LoVo (cell line): Measurements from ENCODE around the gene ARG2.

ENCODE experiments used
- DNase-seq: peaks from one replicate; pipeline ENCODE4 v3.0.0-alpha.2; 2016; ENCODE audit warnings: low spot score

The ARG2 gene

DNA sequence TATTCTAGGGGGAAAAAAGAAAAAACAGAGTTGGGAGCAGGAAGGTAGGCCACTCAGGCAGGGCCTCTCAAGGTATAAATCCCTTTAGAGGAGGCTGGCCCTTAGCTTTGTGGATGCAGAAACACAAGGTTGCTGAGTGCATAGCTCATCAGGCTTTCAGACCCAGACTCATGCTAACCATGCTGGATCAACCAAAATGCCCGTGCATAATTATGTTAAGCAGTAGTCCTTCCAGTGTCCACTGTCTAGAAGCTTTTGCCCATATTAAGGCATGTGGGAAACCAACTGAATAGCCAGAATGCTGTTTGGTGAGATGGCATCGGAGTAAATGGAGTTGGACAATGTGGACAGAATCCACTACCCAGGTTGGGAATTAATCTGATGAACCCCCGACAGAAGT is 18.9 kb downstream of the ARG2 start:
- no peak for DNase-seq

DNA sequence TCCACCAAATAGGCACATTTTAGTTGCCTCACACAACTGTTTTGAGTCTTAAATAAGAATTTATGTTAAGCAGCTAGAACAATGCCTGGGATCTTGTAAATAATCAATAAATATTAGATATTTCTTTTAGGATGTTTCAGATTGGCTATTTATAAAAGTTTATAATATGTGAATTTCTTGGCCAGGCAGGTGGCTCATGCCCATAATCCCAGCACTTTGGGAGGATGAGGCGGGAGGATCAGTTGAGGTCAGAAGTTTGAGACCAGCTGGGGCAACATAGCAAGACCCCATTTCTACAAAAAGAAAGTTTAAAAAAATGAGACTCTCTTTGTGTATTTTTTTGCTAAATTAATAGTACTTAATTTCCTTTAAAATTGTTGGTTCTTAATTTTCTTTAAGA is 21.8 kb downstream of the ARG2 start:
- no peak for DNase-seq

- no peak for DNase-seq
Observed at GRCh38 chr14:67641902-67642749, 22.4 kb downstream of the ARG2 start.

- DNase-seq = peak; percentile 44
Observed at GRCh38 chr14:67643713-67644112, 24.0 kb downstream of the ARG2 start.

- DNase-seq = no peak
Observed at GRCh38 chr14:67644428-67644827, 24.7 kb downstream of the ARG2 start.

GRCh38 chr14:67645414-67645813 is 25.7 kb downstream of the ARG2 start:
- no peak for DNase-seq

GRCh38 chr14:67646131-67646530 is 26.4 kb downstream of the ARG2 start:
- no peak for DNase-seq

GRCh38 chr14:67650151-67650550 is 30.4 kb downstream of the ARG2 start:
- no peak for DNase-seq

DNA sequence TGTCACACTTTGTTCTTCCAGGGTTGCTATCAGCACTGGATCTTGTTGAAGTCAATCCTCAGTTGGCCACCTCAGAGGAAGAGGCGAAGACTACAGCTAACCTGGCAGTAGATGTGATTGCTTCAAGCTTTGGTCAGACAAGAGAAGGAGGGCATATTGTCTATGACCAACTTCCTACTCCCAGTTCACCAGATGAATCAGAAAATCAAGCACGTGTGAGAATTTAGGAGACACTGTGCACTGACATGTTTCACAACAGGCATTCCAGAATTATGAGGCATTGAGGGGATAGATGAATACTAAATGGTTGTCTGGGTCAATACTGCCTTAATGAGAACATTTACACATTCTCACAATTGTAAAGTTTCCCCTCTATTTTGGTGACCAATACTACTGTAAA is 31.0 kb downstream of the ARG2 start:
- DNase-seq = no peak

GRCh38 chr14:67652189-67652588 is 32.5 kb downstream of the ARG2 start:
- no peak for DNase-seq

DNA sequence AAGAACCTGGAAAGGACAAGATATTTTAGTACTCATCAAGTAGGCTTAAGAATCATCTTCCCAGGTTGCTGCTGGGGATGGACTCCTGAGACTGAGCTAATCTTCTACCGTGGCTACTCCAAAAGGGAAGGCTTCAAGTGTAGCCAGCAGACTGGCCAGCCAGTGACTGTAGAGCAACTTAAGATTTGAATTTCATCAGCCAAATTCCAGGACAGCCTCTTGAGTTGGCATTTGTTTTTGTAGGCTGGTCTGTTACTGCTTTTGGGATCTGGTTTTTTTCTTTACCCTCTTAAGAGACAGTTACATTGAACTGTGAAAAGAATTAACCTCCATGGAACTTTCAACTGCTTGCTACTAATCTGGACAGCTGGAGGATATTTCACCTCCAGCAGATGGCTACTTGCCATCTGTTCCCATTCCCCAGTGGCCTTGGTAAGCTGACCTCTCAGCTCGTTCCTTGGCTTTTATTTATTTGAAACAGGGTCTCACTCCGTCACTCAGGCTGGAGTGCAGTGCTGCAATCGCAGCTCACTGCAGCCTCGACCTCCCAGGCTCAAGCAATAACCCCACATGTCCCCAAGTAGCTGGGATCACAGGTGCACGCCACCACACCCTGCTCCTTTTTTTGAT is 34.0 kb downstream of the ARG2 start:
- DNase-seq = no peak

DNA sequence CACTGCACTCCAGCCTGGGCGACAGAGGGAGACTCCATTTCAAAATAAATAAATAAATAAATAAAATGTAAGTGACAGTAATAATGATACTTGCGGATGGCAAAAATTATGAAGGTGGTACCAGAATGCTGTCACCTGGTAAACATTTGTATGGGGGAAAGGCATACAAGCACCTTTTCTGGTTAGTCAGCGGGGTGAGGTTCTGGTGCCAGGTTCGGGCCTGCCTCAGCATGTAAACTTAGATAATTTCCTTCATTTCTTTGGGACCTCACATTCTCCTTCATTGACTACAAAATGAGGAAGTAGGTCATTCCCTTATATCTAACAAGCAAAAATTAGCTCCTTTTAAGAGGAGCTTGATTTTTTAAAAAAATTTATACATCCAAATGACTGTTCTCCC is 43.9 kb downstream of the ARG2 start:
- DNase-seq = no peak

DNA sequence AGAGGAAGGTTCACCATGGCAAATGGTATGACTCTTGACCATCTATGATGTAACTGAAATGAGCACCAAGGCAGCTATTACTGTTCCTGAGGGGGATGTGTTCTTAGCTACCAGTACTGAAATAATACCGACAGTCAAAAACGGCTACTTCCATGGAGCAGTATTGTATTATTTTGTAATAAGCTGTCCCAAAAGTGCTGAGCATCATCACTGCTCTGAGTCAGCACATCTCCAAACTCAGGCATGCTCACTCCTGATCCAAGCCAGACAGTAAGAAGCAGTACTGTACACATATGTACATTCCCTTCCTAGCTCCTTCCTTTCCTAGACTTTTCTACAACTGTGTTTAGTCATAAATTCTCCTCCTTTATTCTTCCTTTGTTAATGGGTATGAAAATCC is 46.1 kb downstream of the ARG2 start:
- DNase-seq = no peak

DNA sequence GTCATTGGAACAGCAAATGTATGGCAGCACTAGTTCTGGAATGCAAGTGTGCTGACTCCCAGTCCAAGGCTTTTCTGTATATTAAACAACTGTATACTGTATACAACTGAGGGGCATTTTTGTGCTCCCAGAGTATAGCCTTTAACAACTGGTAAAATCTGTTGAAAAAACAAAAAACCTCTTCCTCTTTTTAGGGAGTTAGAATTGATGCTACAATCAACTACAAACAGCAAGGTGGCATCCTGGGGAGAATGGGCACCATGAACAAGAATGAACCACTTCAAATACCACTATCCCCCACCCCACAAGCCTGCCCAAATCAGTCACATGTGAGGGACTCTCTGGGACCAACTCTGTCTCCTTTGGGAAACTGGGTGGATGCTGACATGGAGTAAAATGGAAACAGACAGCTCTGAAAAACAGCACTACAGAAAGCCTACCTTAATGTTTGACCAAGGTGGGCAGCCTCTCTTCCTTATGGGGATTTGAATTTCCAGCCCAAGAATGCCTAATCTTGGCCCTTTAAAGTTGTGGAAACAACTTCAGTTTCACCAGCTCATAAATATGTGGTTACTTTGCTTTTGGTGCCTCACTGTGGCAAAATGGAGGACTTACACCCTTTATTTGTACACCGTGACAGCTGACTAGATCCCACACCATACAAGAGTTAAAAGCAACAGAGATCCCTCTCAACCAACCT is 47.2 kb downstream of the ARG2 start:
- DNase-seq = peak; percentile 52

GRCh38 chr14:67668559-67668958 is 48.8 kb downstream of the ARG2 start:
- no peak for DNase-seq

GRCh38 chr14:67673451-67673850 is 53.7 kb downstream of the ARG2 start:
- no peak for DNase-seq

DNA sequence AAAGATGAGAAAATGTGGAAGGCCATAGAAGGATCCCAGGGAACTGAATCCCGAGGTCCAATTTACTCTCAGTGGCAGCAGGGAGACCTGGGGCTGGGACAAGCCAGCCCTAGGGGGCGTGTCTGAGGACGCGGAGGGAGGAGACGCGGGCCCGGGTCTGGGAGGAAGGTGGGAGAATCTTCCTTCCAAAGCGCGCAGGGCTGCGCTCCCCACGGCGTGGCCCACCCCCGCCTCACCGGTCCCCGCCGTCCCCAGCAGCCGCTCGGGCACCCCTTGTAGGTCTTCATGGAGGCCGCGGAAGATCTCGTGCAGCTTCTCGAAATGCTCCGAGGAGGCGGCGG is 54.4 kb downstream of the ARG2 start:
- DNase-seq = peak; percentile 72

- DNase-seq = peak; percentile 84
Observed at GRCh38 chr14:67674480-67675218, 54.9 kb downstream of the ARG2 start, which contains the start of gene VTI1B. Gene VTI1B (minus strand): TSS chr14:67674632. CDS start chr14:67674489, 143 bp downstream.

DNA sequence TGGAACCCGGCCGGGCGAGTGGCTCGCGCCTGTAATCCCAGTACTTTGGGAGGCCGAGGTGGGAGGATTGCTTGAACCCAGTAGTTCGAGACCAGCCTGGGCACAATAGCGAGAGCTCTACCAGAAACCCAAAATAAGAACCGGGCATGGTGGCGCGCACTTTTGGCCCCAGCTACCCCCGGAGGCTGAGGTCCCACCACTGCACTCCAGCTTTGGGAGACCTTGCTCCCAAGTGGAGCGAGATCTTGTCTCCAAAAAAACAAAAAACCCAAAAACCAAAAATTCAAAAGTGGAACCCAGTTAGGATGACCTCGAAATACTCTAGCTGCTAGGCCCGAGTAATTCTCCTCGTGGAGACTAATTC is 55.5 kb downstream of the ARG2 start:
- no peak for DNase-seq

GRCh38 chr14:67679006-67679405 is 59.3 kb downstream of the ARG2 start:
- DNase-seq = no peak

GRCh38 chr14:67680121-67680602 is 60.4 kb downstream of the ARG2 start:
- no peak for DNase-seq

DNA sequence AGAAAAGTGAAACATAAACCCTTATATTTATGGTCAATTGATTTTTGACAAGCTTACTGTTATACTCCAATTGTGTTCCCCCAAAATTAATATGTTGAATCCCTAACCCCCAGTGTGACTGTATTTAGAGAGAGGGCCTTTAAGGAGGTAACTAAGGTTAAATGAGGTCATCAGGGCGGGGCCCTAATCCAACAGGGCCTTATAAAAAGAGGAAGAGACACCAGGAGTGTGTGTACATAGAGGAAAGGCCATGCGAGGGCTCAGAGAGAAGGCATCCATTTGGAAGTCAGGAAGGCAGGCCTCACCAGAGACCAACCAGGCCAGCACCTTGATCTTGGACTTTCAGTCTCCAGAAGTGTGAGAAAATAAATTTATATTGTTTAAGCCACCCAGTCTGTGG is 61.2 kb downstream of the ARG2 start:
- no peak for DNase-seq
